ENCODE data around the gene GRM7.
"Not testable (repeated sequence)": the region's sequence is repeated elsewhere in the genome, so short reads cannot be mapped to it uniquely, and the experiment has no call there.

GRM7 gene

DNA sequence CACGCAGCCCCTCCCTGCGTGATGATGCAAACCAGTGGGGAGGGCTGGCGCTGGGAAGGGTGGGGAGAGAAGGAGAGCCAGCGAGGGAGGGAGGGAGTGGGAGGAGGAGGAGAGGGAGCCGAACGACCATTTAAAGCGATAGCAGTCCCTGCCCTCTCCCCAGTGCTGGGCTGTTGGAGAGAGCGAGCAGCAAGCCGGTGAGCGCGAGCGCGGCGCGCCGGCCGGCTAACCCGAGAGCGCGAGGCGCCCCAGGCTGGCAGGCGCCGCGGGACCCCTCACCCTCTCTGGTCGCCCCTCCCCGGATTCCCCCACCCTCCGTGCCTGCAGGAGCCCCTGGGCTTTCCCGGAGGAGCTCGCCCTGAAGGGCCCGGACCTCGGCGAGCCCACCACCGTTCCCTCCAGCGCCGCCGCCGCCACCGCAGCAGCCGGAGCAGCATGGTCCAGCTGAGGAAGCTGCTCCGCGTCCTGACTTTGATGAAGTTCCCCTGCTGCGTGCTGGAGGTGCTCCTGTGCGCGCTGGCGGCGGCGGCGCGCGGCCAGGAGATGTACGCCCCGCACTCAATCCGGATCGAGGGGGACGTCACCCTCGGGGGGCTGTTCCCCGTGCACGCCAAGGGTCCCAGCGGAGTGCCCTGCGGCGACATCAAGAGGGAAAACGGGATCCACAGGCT, at the start of gene GRM7:
GRM7 (plus strand) TSS at position 162 of the 671 bp plus-strand sequence.
- no peak for DNase-seq

- no peak for DNase-seq
Observed at GRCh38 chr3:6821411-6821810, 39.5 kb upstream of the GRM7 start.

- DNase-seq: no peak
Observed at GRCh38 chr3:6825524-6825923, 35.4 kb upstream of the GRM7 start.

- no peak for DNase-seq
Observed at GRCh38 chr3:6827453-6827852, 33.5 kb upstream of the GRM7 start.

- DNase-seq: no peak
Observed at GRCh38 chr3:6844723-6845122, 16.2 kb upstream of the GRM7 start.

DNA sequence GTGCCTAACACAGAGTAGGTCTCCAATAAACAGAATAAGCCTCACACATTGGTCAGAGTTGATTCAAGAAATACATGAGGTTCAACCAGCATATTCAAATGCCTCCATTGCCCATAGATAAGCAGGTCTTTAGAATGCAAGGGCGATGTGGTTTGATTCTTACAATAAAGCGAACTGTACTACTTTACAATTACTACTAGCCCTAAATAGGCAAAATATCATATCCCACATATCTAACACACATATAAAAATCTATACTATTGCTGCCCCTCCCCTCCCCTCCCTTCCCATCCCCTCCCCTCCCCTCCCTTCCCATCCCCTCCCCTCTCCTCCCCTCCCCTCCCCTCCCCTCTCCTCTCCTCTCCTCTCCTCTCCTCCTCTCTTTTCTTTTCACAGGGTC, 6.7 kb upstream of the GRM7 start:
- no peak for DNase-seq

DNA sequence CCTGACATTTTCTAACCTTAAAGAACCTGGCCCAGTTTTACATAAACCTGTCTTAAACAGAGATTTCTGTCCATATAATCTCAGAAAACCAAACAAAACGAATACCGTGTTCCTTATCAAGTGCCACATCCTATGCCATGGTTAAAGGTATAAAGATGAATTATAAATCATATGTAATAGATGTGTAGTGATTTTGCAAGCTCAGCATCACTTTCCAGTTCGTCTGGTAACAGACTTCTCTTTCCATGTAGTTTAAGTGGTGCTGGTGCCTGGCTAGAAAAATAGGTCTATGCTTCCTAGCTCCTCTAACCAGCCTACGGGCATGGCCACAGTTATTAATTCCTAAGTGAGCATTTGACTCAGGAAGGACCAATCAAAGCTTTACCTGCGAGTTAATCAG, 3.4 kb upstream of the GRM7 start:
- DNase-seq: no peak

DNA sequence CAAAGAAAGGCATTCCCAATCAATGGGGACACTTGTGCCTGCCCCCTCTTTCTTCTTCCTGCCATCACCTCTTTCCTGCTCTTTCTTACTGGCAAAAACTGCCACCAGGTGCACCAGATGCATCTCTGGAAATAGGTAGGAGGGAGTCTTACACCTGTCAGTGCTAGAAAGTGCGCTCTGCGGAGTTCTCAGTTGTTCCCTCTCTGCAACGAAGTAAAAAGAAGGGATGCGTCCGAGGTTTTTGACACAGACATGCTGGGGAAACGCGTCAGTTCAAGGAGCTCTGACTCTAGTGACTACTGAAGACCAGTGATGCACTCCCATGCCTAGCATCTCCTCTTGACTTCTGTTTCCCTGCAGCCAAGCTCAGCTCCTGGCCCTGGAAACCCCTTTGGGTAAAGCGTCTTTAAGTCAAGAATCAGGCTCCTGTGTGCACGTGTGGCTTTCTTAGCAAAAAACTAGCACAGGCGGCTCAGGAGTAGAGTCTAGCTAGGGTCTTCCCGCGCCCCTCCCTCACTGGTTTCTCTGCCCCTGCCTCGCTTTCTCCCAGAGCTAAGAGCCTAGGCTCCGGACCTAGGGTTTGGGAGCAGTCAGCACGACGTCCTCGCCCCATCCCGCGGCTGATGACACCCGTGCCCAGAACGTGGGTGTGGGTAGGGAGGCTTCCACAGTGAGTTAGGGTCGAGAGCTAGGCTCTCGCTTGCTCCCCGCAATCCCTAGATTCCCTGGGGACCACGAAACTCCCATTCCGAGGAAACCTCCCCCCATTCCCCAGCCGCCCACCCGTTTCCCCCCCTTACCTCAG, 564 bp upstream of the GRM7 start:
- no peak for DNase-seq

DNA sequence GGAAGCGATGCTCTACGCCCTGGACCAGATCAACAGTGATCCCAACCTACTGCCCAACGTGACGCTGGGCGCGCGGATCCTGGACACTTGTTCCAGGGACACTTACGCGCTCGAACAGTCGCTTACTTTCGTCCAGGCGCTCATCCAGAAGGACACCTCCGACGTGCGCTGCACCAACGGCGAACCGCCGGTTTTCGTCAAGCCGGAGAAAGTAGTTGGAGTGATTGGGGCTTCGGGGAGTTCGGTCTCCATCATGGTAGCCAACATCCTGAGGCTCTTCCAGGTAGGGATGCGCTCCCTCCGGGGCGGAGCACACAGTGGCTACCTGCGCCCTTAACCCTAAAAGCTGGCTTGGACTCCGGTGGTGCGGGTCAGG, 698 bp downstream of the GRM7 start:
- DNase-seq: no peak

- no peak for DNase-seq
Observed at GRCh38 chr3:6862041-6862879, 1.3 kb downstream of the GRM7 start.

DNA sequence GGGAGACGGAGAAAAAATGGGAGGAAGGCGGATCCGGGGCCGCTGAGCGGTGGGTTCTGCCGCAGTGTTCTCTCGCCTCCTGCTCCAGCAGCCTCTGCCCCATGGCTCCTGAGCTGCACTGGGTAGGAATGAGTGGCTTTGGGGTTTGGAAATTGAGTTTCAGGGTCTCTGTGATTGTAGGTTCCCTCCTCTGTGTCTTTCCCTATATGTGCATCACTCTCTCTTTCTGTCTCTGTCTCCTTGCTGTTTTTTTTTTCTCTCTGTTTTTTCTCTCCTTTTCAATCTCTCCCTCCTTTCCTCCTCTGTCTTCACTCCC, 1.9 kb downstream of the GRM7 start:
- no peak for DNase-seq

DNA sequence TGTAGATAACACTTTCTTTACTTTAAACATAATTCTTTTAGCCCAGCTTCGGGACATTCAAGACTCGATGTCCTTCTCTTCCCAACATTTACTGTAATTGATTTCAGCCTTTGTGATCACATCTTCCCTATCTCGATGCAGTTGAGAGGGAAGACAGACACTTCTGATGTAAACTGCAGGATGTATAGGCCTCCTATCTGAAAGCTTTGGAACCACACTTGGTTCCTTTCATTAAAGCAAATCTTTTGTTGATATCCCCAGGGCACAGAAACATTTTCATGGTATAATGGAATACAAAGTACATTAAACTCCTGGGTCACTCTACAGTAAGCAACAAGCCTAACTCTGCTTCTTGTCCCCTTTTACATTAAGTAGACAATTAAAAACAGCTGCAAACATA, 6.4 kb downstream of the GRM7 start:
- no peak for DNase-seq

DNA sequence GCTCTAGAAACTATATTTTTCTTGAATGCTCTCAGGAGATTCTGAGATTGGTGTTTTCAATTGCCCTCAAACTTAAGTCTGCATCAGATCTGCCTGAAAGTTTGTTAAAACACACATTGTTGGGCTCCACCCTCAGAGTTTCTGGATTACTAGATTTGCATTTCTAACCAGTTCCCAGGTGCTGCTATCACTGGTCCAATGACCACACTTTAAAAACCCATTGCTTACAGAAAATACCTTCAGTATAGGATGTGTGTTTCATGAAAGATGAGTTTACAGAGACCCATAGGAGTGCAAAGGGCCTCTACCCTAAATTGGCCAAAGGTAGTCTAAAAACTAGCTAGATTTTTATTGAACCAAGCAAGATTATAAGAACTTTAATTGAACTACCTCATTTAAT, 17.8 kb downstream of the GRM7 start:
- DNase-seq: no peak

GRCh38 chr3:6912240-6912639, 51.3 kb downstream of the GRM7 start:
- no peak for DNase-seq

- no peak for DNase-seq
Observed at GRCh38 chr3:6915898-6916297, 55.0 kb downstream of the GRM7 start.

DNA sequence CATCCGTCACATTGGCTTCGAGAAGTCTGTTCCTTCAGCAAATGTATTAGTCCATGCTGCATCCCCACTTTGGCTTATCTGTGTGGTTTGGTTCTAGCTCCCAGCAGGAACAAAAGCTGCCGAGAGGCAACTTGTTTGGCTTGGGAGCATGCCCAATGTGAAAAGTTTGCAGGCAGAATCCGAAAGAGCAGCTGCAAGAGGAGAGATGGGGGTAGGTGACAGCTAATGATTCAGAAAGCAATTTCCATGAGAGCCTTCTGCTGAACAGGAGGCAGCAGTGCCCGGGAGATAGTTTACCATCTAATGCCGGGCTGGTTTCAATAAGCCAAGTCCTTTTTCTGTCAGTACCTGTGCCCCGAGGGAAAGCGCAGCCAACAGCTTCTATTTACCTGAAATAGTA, 60.2 kb downstream of the GRM7 start:
- DNase-seq: no peak

- no peak for DNase-seq
Observed at GRCh38 chr3:6921876-6922275, 61.0 kb downstream of the GRM7 start.

DNA sequence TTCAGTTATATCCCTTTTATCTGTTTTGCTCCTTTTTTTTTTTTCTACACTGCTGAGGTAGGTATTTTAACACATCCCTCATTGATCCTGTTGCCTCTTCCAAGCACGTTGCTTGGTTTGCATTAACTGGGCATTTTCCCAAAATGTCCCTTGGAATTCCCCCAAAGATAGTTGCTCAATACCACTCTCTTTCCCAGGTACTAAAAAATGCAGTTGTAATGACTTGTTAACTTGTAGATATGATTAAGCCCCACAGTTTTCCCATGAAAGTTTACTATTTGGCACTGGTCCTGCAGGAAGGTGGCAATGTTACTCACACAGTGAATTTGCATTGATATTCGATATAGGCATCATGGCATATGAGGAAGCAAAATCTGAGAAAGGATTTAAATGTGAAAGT, 67.1 kb downstream of the GRM7 start:
- DNase-seq: no peak

- no peak for DNase-seq
Observed at GRCh38 chr3:6929918-6930317, 69.0 kb downstream of the GRM7 start.

DNA sequence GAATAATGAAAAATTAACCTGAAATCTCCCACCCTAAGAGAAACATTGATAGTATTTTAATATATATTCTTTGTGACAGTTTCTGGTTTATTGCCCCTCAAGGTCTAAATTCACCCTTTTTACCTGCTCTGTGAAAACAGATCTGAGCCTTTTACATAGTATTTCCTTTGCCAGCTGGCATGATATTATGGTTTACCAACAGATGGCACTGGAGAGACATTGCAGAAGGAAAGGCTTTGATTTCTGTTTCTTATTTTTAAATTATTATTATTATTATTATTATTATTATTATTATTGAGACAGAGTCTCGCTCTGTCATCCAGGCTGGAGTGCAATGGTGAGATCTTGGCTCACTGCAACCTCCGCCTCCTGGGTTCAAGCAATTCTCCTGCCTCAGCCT, 74.5 kb downstream of the GRM7 start:
- not testable (repeated sequence) for DNase-seq

DNA sequence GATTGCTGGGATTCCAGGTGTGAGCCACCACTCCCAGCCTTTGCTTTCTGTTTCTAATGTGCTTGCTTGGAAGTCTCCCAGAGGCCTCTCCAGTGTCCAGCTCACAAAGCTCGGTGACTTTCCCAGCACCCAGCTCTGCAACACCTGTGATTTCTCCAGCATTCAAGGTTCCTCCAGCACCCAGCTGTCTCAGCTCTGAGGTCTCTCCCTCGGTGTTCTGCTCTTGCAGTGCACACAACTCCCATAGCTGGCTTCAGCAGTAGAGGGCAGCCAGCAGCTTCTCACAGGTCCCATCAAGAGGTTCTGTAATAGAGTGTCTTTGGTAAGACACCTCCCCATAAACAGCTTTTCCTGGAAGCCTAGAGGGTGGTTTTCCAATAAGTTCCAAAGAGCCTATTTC, 75.1 kb downstream of the GRM7 start:
- DNase-seq: no peak

DNA sequence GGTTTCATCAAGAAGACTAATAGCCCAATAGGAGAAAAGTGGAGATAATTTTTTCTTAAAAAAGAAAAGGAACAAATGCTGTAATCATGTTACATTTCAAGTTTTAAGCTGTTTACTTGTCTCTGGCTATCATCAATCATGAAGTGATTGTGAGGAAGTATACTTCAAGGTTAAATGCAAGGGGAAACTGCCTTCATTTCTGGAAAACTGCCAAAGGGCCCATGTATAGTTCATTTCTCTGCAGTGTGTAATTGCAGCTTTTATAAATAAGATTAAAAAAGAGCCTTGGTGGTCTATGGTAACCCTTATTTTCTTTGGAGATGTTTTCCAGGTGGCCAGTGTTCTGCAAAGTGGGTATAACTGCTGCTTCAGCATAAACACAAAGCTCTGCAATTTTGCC, 101.9 kb downstream of the GRM7 start:
- DNase-seq: no peak

GRCh38 chr3:6965881-6966280, 105.0 kb downstream of the GRM7 start:
- no peak for DNase-seq

- DNase-seq: no peak
Observed at GRCh38 chr3:6971933-6972332, 111.0 kb downstream of the GRM7 start.
